D721Med (cell line): ENCODE results near the gene ANTXR2.

ENCODE experiments used
- DNase-seq: peaks from one replicate; pipeline ENCODE4 v3.0.0; 2011; ENCODE audit warnings: low spot score; ENCODE audit not compliant: insufficient read length
- FAIRE-seq: peaks from 2 replicates; lab custom pipeline; 2011; peaks lifted over from hg19 to GRCh38; lab: Jason Lieb, UNC
- CTCF ChIP-seq: IDR thresholded peaks from 2 replicates; pipeline ENCODE4 v1.5.1; 2012; ENCODE audit warnings: mild to moderate bottlenecking, control low read depth; ENCODE audit not compliant: insufficient read depth; ENCODE audit errors: missing control alignments

ANTXR2 gene

GRCh38 chr4:80099671-80100070, 26.6 kb upstream of the ANTXR2 start:
- DNase-seq (no peak), FAIRE-seq (no peak)
- no peak for TF ChIP-seq CTCF

GRCh38 chr4:80098635-80099034, 25.6 kb upstream of the ANTXR2 start:
- no peak for DNase-seq
- TF ChIP-seq CTCF, result no peak
- FAIRE-seq, result no peak

GRCh38 chr4:80097400-80098177, 24.6 kb upstream of the ANTXR2 start:
- no peak for DNase-seq
- FAIRE-seq, result no peak
- no peak for TF ChIP-seq CTCF

GRCh38 chr4:80096175-80096850, 23.3 kb upstream of the ANTXR2 start:
- DNase-seq, result no peak
- FAIRE-seq, result no peak
- TF ChIP-seq CTCF, result no peak

GRCh38 chr4:80094191-80094590, 21.2 kb upstream of the ANTXR2 start:
- TF ChIP-seq CTCF, result no peak
- FAIRE-seq (no peak), DNase-seq (no peak)

GRCh38 chr4:80093563-80093962, 20.5 kb upstream of the ANTXR2 start:
- FAIRE-seq, result no peak
- no peak for TF ChIP-seq CTCF
- DNase-seq, result no peak

- TF ChIP-seq CTCF, result no peak
- no peak for DNase-seq
- no peak for FAIRE-seq
Observed at GRCh38 chr4:80092847-80093246, 19.8 kb upstream of the ANTXR2 start.
